ENCODE data around the gene GUCY2C.
"Not testable (repeated sequence)": the region's sequence is repeated elsewhere in the genome, so short reads cannot be mapped to it uniquely, and the experiment has no call there.

Gene GUCY2C

GRCh38 chr12:14696265-14696741, at the start of gene GUCY2C:
Gene GUCY2C, minus strand, starts transcription at chr12:14696599. Its CDS starts 151 bp downstream, at chr12:14696448.
- no peak for DNase-seq

GRCh38 chr12:14743061-14743460, 46.7 kb upstream of the GUCY2C start:
- DNase-seq = no peak

- DNase-seq = no peak
These were observed 45.5 kb upstream of the GUCY2C start for GRCh38 chr12:14741942-14742341.

- DNase-seq = no peak
These were observed 44.8 kb upstream of the GUCY2C start for GRCh38 chr12:14741153-14741552.

- not testable (repeated sequence) for DNase-seq
These were observed 40.0 kb upstream of the GUCY2C start for GRCh38 chr12:14736441-14736840.

- no peak for DNase-seq
These were observed 35.4 kb upstream of the GUCY2C start for GRCh38 chr12:14731821-14732220.

GRCh38 chr12:14729586-14729985, 33.2 kb upstream of the GUCY2C start:
- no peak for DNase-seq

- no peak for DNase-seq
These were observed 27.4 kb upstream of the GUCY2C start for GRCh38 chr12:14723763-14724162.

GRCh38 chr12:14716848-14717444, 20.5 kb upstream of the GUCY2C start:
- no peak for DNase-seq

- no peak for DNase-seq
These were observed 18.0 kb upstream of the GUCY2C start for GRCh38 chr12:14714437-14714836.

GRCh38 chr12:14710632-14711320, 14.4 kb upstream of the GUCY2C start:
- no peak for DNase-seq

- no peak for DNase-seq
These were observed 5.6 kb upstream of the GUCY2C start for GRCh38 chr12:14701809-14702568.

- no peak for DNase-seq
These were observed 4.5 kb upstream of the GUCY2C start for GRCh38 chr12:14700935-14701334.

GRCh38 chr12:14699923-14700322, 3.5 kb upstream of the GUCY2C start:
- DNase-seq = no peak

- no peak for DNase-seq
These were observed 2.2 kb upstream of the GUCY2C start for GRCh38 chr12:14698555-14698954.

GRCh38 chr12:14695715-14696141, 671 bp downstream of the GUCY2C start:
- DNase-seq = no peak

- DNase-seq = no peak
These were observed 1.4 kb downstream of the GUCY2C start for GRCh38 chr12:14694970-14695369.

- DNase-seq = no peak
These were observed 2.2 kb downstream of the GUCY2C start for GRCh38 chr12:14694145-14694714.

- DNase-seq = no peak
These were observed 3.3 kb downstream of the GUCY2C start for GRCh38 chr12:14693116-14693515.

GRCh38 chr12:14691560-14691959, 4.8 kb downstream of the GUCY2C start:
- no peak for DNase-seq

GRCh38 chr12:14689996-14690395, 6.4 kb downstream of the GUCY2C start:
- no peak for DNase-seq

GRCh38 chr12:14689144-14689543, 7.3 kb downstream of the GUCY2C start:
- DNase-seq = no peak

- DNase-seq = not testable (repeated sequence)
These were observed 14.2 kb downstream of the GUCY2C start for GRCh38 chr12:14682231-14682630.
